Mucosa of gallbladder (tissue), 1 donor: ENCODE measurements around the gene COL11A2. TPM values are rescaled to one million over a fixed set of nuclear protein-coding genes. Genes with fewer than 3 reads are reported as not detected.
"Not testable (repeated sequence)": the region's sequence is repeated elsewhere in the genome, so short reads cannot be mapped to it uniquely, and the experiment has no call there.

Source experiments
- DNase-seq: peaks from one replicate; pipeline ENCODE4 v3.0.0-alpha.2; 2020; ENCODE audit warnings: low spot score
- total RNA-seq: library from RNA; stranded (reverse); gene quantifications from one replicate; pipeline ENCODE4 v1.2.1, GENCODE V29; 2021
- donor health status: DM: no; HTN: no; CAD: no.

COL11A2 gene
- total RNA-seq: 0.66 TPM

GRCh38 chr6:33192105-33192646 lies at the start of gene COL11A2:
TSS of gene COL11A2 (minus strand) at chr6:33192467. CDS start at chr6:33192240, 227 bp downstream.
- no peak for DNase-seq

- no peak for DNase-seq
Observed at GRCh38 chr6:33241968-33242367, 49.7 kb upstream of the COL11A2 start.

GRCh38 chr6:33237741-33238140 lies 45.5 kb upstream of the COL11A2 start:
- DNase-seq: no peak

DNA sequence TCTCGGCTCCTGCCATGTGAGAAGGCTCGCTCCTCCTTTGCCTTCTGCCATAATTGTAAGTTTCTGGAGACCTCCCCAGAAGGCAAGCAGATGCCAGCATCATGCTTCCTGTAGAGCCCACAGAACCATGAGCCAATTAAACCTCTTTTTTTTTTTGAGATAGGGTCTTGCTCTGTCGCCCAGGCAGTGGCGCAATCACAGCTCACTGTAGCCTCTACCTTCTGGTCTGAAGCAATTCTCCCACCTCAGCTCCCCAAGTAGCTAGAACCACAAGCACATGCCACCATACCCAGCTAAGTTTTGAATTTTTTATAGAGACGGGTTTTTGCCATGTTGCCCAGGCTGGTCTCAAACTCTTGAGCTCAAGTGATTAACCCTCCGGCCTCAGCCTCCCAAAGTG lies 44.6 kb upstream of the COL11A2 start:
- no peak for DNase-seq

GRCh38 chr6:33236328-33236727 lies 44.1 kb upstream of the COL11A2 start:
- DNase-seq: no peak

GRCh38 chr6:33235221-33235634 lies 43.0 kb upstream of the COL11A2 start:
- DNase-seq: no peak

GRCh38 chr6:33226503-33227120 lies 34.3 kb upstream of the COL11A2 start:
- DNase-seq: not testable (repeated sequence)

DNA sequence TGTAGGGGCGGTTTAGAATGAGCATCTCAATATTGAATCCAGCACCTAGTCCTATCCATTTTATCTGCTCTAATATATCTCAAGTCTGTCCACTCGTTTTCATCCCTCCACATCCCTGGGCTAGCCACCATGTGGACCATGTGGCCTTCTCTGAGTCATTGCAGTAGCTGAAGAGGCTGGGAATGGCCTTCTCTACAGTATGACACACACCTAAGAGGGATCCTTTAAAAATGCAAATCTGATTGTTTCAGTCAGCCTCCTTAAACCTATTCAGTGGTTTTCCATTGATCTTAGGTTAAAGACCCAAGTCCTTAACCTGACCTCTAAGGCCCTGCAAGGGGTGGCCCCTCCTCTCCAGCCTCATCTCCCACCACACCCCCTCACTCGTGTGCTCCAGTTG lies 25.4 kb upstream of the COL11A2 start:
- no peak for DNase-seq

GRCh38 chr6:33217246-33217645 lies 25.0 kb upstream of the COL11A2 start:
- DNase-seq: no peak

DNA sequence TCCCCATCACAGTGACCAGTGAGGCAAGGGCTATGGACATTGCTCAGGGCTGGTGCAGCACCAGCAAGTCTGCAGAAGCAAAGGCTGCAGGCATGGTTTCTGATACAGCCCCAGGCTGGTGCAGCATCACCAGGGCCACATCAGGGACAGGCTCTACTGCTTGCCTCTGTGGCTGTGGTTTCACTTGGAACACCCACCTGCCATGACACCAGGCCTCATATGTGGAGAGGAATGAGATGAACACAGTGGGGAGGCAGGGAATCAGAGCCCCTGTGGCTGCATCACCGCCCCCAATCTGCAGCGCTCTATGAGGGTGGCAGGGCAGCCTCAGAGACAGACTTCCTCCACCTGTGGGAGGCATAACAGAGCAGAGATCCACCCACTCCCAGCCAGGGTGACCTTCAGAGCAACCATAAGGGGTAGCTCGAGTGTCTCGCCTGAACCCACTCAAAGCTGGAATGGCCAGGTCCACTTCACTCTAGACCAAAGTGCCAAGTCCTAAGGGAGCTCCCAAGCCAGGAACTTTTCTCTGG lies 23.9 kb upstream of the COL11A2 start:
- no peak for DNase-seq

DNA sequence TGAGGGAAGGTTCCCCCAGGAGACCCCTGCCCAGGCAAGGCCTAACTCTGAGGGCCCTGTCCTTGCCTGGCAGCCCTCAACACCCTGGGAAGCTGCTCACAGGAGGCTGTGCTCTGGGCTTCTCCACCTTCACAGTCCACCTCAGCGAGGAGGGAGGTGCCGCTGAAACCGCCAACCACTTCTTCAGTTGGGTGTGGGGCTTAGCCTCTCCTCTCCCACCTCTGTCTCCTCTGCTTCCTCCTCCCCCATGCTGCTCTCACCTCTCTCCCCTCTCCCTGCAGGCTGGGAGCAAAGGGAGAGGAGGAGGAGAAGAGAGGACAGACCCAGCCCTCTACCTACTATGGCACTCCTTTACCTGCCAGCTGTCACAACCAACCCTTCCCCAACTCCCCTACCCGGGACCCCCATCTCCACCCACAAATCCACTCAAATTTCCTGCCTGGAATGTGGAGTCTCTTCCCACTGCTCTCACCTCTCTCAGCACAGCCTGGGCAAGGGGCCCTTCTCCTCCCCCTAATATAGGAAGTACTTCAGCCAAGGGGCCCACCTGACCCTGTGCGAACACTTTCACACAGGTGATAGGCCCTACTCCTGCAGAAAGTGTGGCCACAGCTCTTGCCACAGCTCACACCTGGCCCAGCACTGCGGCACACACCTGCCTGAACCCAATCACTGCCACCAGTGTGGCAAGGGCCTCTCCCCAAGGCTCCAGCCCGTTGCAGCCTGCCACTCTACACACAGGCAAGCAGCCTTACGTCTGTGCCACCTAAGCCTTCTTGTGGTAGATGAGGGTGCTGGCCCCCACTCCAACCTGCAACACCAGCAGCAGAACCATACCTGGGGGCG lies 23.2 kb upstream of the COL11A2 start:
- no peak for DNase-seq

DNA sequence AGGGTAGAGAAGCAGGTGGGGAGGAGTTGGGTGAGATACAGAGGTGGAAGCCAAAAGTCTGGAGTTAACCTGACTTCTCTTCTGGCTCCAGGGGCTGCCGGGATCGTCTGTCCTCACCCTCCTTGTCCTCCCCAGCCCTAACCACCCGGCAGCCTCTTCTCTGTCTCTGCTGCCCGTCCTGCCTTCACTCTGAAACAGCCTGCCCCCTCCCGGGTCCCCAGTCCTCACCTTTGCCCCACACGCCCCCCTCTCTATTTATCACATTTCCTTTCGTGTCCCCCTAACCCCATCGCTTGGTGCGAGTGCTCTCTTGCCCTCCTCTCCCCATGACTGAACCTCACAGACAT lies 21.7 kb upstream of the COL11A2 start:
- DNase-seq: no peak

GRCh38 chr6:33213166-33213988 lies 21.1 kb upstream of the COL11A2 start:
- no peak for DNase-seq

GRCh38 chr6:33212857-33213165 lies 20.5 kb upstream of the COL11A2 start:
- no peak for DNase-seq

GRCh38 chr6:33211666-33212422 lies 19.6 kb upstream of the COL11A2 start:
- DNase-seq: no peak

DNA sequence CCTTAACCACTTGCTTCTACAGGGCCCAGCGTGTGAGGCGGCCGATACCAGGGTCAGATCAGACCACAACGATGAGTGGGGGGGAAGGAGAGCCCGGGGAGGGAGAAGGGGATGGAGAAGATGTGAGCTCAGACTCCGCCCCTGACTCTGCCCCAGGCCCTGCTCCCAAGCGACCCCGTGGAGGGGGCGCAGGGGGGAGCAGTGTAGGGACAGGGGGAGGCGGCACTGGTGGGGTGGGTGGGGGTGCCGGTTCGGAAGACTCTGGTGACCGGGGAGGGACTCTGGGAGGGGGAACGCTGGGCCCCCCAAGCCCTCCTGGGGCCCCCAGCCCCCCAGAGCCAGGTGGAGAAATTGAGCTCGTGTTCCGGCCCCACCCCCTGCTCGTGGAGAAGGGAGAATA lies 18.9 kb upstream of the COL11A2 start:
- DNase-seq: no peak

GRCh38 chr6:33209856-33210255 lies 17.6 kb upstream of the COL11A2 start:
- no peak for DNase-seq

DNA sequence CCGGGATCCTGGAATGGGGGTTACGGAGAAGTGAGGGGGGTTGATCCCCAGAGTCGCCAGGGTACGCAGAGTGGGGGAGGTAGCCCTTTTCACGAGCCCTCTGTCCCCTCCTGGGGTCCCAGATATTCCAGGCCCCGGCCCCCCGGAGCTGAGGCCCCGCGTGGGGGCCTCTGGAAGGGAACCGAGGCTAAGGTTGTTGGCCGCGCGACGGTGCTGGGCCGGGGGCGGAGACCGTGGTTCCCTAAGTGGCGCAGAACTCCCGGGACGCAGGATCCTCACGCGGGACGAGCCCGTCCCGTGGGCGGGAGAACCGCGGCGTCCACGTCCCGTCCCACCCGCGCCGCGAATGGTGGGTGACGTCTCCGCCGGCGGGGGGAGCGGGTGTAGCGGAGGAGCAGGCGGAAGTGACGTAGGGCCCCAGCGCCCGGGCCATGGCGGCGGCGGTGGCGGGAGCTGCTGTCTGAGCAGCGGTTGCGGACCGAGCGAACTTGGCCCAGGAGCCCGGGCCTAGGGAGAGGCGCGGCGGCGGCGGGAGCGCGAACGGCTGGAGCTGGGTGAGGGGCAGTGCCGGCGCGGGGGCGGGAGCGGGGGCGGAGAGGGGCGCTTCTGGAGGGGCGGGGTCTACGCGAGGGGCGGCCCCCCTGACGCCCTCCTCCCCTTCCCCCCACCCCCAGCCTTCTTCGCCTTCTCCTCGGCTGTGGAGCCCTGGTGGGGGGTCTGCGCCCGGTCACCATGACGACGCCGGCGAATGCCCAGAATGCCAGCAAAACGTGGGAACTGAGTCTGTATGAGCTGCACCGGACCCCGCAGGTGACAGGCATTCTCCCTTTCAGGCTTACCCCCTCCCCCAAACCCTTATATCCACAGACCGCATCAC lies 16.1 kb upstream of the COL11A2 start, which contains the start of gene RING1:
RING1 (plus strand) TSS at position 410 of the 877 bp plus-strand sequence; CDS start at position 733, 323 bp downstream.
- DNase-seq: peak; percentile 86

DNA sequence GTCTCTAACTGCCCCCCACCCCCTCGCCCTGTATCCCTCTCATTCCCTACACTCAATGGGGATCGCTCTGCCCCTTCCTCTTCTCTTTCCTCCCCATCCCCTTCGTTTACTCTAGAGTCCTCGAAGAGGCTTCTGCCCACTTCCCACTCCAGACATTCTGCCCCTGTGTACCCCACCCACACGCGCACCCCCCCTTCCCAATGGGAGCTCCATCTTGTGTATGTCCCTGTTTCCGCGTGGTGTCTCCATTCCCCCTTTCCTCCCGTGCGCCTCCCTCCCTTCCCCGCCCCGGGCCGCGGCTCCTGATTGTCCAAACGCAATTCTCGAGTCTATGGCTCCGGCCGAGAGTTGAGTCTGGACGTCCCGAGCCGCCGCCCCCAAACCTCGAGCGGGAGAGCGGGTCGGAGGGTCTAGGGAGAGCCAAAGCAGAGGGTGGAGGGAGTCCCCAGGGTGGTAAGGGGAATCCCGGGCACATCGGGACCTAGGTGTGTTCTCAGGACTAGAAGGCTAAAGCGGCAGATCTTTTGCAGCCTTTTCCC lies 15.4 kb upstream of the COL11A2 start:
- no peak for DNase-seq
